ENCODE measurements around the gene LRMDA.

DNA sequence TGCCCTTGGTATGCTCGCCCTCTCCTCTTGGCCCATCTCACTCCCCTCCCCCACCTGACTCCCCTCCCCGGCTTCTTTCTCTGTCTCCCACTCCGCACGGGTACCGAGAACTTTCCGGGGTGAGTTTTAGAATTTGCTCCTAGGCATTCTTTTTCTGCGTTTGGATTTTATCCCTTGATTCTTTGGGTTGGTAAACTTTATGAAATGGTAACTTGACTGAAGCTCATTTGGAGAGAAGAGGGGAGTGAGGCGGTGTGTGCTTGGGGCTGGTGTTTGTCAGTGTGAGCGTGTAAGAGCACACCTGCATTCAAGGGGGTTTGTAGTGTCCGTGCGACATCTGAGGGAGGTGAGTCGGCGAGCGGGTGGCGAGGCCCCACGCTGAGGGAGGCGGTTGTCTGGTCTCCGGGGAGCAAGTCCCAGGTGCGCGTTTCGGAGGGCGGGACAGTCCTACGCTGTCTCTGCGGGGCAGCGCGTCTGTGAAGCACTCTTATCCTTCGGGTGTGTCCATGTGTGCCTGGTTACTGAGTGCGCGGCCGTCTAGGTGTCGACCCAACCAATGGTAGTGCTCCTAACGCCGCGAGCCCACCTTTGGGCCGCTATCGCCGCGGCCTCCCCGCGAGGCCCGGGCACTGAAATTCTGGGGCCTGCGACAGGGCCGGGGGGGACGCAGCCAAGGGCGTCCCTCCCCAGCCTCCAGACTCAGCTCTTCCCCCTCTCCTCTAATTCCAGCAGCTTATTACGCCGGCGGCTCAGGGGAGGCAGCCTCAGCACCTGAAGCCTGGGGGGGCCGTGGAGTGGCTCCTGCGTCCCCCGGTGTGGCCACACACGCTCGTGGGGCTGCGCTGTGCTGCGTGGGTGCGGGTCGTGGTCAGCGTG, 27.2 kb upstream of the LRMDA start:
- TF ChIP-seq FOS (IDR thresholded peaks at IDR 0.05; ENCODE audit: low read depth, low read length) (no peak), RAD21 (IDR thresholded peaks at IDR 0.05; ENCODE audit: low read length) (no peak), POLR2A (IDR thresholded peaks at IDR 0.05; ENCODE audit: low read depth, low read length) (no peak), RFX5 (IDR thresholded peaks at IDR 0.05; ENCODE audit: low read depth, low read length) (no peak), MXI1 (IDR thresholded peaks at IDR 0.05; ENCODE audit: borderline replicate concordance, low read depth, low read length) (no peak), MAFK (IDR thresholded peaks at IDR 0.05; ENCODE audit: low read depth, low read length) (no peak), BHLHE40 (IDR thresholded peaks at IDR 0.05; ENCODE audit: low read depth, low read length) (no peak), RCOR1 (IDR thresholded peaks at IDR 0.05; ENCODE audit: insufficient replicate concordance, low read length) (no peak), CEBPB (IDR thresholded peaks at IDR 0.05; ENCODE audit: low read depth, low read length) (no peak), SMC3 (IDR thresholded peaks at IDR 0.05; ENCODE audit: low read depth, low read length) (no peak), MAZ (IDR thresholded peaks at IDR 0.05; ENCODE audit: borderline replicate concordance, low read depth, low read length) (no peak), ELK1 (IDR thresholded peaks at IDR 0.05; ENCODE audit: borderline replicate concordance, low read depth, low read length) (no peak)
- TF ChIP-seq, protein P1, sequence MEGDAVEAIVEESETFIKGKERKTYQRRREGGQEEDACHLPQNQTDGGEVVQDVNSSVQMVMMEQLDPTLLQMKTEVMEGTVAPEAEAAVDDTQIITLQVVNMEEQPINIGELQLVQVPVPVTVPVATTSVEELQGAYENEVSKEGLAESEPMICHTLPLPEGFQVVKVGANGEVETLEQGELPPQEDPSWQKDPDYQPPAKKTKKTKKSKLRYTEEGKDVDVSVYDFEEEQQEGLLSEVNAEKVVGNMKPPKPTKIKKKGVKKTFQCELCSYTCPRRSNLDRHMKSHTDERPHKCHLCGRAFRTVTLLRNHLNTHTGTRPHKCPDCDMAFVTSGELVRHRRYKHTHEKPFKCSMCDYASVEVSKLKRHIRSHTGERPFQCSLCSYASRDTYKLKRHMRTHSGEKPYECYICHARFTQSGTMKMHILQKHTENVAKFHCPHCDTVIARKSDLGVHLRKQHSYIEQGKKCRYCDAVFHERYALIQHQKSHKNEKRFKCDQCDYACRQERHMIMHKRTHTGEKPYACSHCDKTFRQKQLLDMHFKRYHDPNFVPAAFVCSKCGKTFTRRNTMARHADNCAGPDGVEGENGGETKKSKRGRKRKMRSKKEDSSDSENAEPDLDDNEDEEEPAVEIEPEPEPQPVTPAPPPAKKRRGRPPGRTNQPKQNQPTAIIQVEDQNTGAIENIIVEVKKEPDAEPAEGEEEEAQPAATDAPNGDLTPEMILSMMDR (conservative IDR thresholded peaks at IDR 0.05; ENCODE audit: low read depth, low read length): no peak
- TF ChIP-seq, protein P2, sequence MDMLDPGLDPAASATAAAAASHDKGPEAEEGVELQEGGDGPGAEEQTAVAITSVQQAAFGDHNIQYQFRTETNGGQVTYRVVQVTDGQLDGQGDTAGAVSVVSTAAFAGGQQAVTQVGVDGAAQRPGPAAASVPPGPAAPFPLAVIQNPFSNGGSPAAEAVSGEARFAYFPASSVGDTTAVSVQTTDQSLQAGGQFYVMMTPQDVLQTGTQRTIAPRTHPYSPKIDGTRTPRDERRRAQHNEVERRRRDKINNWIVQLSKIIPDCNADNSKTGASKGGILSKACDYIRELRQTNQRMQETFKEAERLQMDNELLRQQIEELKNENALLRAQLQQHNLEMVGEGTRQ (IDR thresholded peaks at IDR 0.05; ENCODE audit: low read depth, low read length): no peak

Measured in IMR-90 (cell line).